HG03159 (cell line): Measurements from ENCODE around the gene CYSTM1.

Experiments used
- ATAC-seq: cut with Tn5 transposase; IDR thresholded peaks from one replicate; pipeline ENCODE4 v1.9.1; 2021; ENCODE audit warnings: mild to moderate bottlenecking, moderate library complexity; ENCODE audit not compliant: unreplicated experiment

CYSTM1 gene

DNA sequence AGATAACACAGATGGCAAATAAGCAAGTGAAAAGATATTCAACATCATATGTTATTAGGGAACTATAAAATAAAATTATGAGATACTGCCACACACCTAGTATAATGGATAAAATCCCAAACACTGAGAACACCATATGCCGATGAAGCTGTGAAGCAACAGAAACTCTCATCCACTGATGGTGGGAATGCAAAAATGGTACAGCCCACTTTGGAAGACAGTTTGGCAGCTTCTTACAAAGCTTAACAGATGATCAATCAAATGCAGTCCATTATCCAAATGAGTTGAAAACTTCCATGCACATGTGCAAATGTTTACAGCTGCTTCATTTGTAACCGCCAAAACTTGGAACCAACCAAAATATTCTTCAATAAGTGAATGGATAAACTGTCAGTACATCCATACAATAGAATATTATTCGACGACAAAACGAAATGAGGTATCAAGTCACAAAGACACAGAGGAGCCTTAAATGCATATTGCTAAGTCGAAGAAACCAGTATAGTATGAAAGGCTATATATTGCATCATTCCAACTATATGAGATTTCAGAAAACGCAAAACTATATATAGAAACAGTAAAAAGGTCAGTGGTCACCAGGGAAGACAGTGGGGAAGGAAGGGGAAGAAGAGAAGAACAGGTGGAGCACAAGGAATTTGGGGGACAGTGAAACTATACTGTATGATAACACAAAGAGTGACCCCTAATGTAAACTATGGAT lies 113.0 kb downstream of the CYSTM1 start:
- ATAC-seq = no peak

DNA sequence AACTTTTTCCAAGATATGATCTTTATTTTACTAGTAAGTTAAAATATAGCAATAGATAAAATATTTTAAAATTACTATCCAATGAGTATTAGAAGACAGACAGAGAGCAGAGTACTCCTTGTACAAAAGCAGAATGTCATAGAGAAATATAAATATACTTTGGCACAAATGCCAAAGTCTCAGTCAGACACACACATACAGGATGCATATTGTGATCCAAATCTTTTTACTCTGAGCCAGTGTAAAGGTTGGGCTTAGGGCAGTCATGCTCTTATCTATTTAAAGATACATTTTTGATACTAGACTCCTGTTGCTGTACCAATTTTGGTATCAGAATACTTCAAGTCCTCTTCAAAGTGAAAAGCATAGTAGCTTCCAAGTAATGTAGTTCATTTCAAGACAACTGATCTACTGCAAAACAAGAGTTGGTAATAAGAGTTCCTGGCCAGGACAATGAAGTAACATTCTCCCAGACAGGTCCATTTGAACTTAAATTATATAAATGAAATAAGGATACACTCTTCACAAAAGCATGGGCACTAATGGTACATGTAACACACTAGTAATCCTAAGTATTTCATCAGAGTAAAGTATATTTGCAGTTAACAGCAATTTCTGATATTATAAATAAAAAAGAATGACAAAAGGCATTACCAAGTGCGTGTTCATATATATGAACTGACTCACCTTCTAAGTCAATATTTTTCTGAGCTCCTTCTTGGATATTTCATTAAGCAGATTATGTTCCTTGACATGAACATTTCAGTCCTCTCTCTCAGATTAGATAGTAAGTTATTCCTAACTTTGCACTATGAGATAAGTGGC lies 117.4 kb downstream of the CYSTM1 start:
- ATAC-seq = no peak
